ENCODE results near the gene IFT172. TPM values are rescaled to one million over a fixed set of nuclear protein-coding genes. Genes with fewer than 3 reads are reported as not detected.

IFT172 gene
- total RNA-seq, 1 experiment from 2014 or later = 21.9 TPM

GRCh38 chr2:27492557-27492956 is 3.0 kb upstream of the IFT172 start:
- intact Hi-C loops (cut with micrococcal nuclease; ENCODE audit: unreplicated experiment) = loop anchor here (10.0 kb wide), 1 partner anchor 88 kb away; the partner anchor contains the start of gene PPM1G
- H3K9me3 Mint-ChIP-seq (ENCODE audit: unreplicated experiment) = no peaks in the 10 kb centered on the region
- H3K27me3 Mint-ChIP-seq (ENCODE audit: insufficient read depth, unreplicated experiment) = peaks cover 2% of the 10 kb centered on the region
- Histone ChIP-seq H3K36me3 (ENCODE audit: control insufficient read depth, insufficient read depth, low read length) (no peaks in the 10 kb centered on the region), H3K4me1 (peaks cover 28% of the 10 kb centered on the region; the same call in 1 of the 2 replicates), H3K4me3 (ENCODE audit: low read depth, low read length) (no peak overlapping the region), H3K27me3 (replicated peaks; ENCODE audit: control insufficient read depth, insufficient read depth, low read length) (no peaks in the 10 kb centered on the region), H3K9me3 (no peaks in the 10 kb centered on the region)
- H3K36me3 Mint-ChIP-seq (ENCODE audit: insufficient read depth, unreplicated experiment) = peaks cover 7% of the 10 kb centered on the region
- CTCF ChIA-PET = no interaction called here
- BruUV-seq (replicated peaks) = no TSS peak
- H3K27ac Mint-ChIP-seq (ENCODE audit: unreplicated experiment) = no peak overlapping the region
- H3K4me3 Mint-ChIP-seq (ENCODE audit: unreplicated experiment) = no peak overlapping the region
- no peak for DNase-seq
- POLR2A ChIA-PET = no interaction called here
- H3K4me1 Mint-ChIP-seq (ENCODE audit: low read depth, unreplicated experiment) = peaks cover 14% of the 10 kb centered on the region
- TF ChIP-seq CTCF (IDR thresholded peaks at IDR 0.05; ENCODE audit: insufficient read depth in 1 of 2, low read depth in 1 of 2, low read length in 1 of 2, severe bottlenecking in 1 of 2, unreplicated experiment in 1 of 2) = no peak

DNA sequence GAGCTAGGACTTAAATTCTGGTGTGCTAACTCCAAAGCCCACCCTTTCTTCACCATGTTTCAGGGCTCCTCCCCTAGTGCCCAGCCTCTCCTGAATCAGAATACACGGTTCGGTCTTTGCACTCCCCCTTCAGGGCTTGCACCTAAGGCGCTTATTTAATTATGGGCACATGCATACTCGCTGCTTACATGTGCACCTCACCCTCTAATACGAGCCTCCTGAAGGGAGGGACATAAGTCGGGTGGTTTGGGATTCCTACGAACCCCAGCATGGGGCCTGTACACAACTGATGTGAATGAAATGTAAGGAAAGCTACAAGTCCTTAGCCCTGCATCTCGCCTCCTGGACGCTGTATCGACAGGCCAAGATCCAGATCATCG is 435 bp downstream of the IFT172 start:
- intact Hi-C loops (cut with micrococcal nuclease; ENCODE audit: unreplicated experiment) = loop anchor here (1.0 to 2.0 kb wide), 2 partner anchors 46 to 60 kb away; partner anchors contain the start of gene KRTCAP3
- Mint-ChIP-seq H3K4me1 (ENCODE audit: low read depth, unreplicated experiment) (peaks cover 6% of the 10 kb centered on the region), H3K27me3 (ENCODE audit: insufficient read depth, unreplicated experiment) (peaks cover 2% of the 10 kb centered on the region), H3K9me3 (ENCODE audit: unreplicated experiment) (no peaks in the 10 kb centered on the region), H3K27ac (ENCODE audit: unreplicated experiment) (peak overlapping the region; percentile 92), H3K36me3 (ENCODE audit: insufficient read depth, unreplicated experiment) (peaks cover 7% of the 10 kb centered on the region), H3K4me3 (ENCODE audit: unreplicated experiment) (peak overlapping the region; percentile 85)
- peak in 1 of 2 experiments; percentile 37 for DNase-seq
- Histone ChIP-seq H3K27me3 (replicated peaks; ENCODE audit: control insufficient read depth, insufficient read depth, low read length) (no peaks in the 10 kb centered on the region), H3K4me1 (0 out of 2 replicates have a peak, but pooled peaks cover 5% of the 10 kb centered on the region), H3K9me3 (no peaks in the 10 kb centered on the region), H3K36me3 (ENCODE audit: control insufficient read depth, insufficient read depth, low read length) (no peaks in the 10 kb centered on the region), H3K4me3 (ENCODE audit: low read depth, low read length) (peak overlapping the region; percentile 46)
- ChIA-PET POLR2A (no interaction called here), CTCF (no interaction called here)
- no peak for TF ChIP-seq CTCF (IDR thresholded peaks at IDR 0.05; ENCODE audit: insufficient read depth in 1 of 2, low read depth in 1 of 2, low read length in 1 of 2, severe bottlenecking in 1 of 2, unreplicated experiment in 1 of 2)
- no TSS peak for BruUV-seq (replicated peaks)

- ChIA-PET POLR2A (no interaction called here), CTCF (no interaction called here)
- Mint-ChIP-seq H3K27me3 (ENCODE audit: insufficient read depth, unreplicated experiment) (no peaks in the 10 kb centered on the region), H3K4me1 (ENCODE audit: low read depth, unreplicated experiment) (peaks cover 6% of the 10 kb centered on the region), H3K9me3 (ENCODE audit: unreplicated experiment) (no peaks in the 10 kb centered on the region), H3K27ac (ENCODE audit: unreplicated experiment) (no peak overlapping the region), H3K4me3 (ENCODE audit: unreplicated experiment) (no peak overlapping the region), H3K36me3 (ENCODE audit: insufficient read depth, unreplicated experiment) (peaks cover 7% of the 10 kb centered on the region)
- H3K4me1 ChIP-seq = 0 out of 2 replicates have a peak, but pooled peaks cover 5% of the 10 kb centered on the region
- no peaks in the 10 kb centered on the region for H3K36me3 ChIP-seq (ENCODE audit: control insufficient read depth, insufficient read depth, low read length)
- intact Hi-C loops (cut with micrococcal nuclease; ENCODE audit: unreplicated experiment) = no loop called here
- TF ChIP-seq CTCF (IDR thresholded peaks at IDR 0.05; ENCODE audit: insufficient read depth in 1 of 2, low read depth in 1 of 2, low read length in 1 of 2, severe bottlenecking in 1 of 2, unreplicated experiment in 1 of 2) = no peak
- DNase-seq = no peak
- no peaks in the 10 kb centered on the region for H3K27me3 ChIP-seq (replicated peaks; ENCODE audit: control insufficient read depth, insufficient read depth, low read length)
- H3K4me3 ChIP-seq (ENCODE audit: low read depth, low read length) = no peak overlapping the region
- H3K9me3 ChIP-seq = no peaks in the 10 kb centered on the region
- no TSS peak for BruUV-seq (replicated peaks)
Observed at GRCh38 chr2:27485496-27485895, 4.0 kb downstream of the IFT172 start.
